ENCODE results near the gene TMEFF2.

DNA sequence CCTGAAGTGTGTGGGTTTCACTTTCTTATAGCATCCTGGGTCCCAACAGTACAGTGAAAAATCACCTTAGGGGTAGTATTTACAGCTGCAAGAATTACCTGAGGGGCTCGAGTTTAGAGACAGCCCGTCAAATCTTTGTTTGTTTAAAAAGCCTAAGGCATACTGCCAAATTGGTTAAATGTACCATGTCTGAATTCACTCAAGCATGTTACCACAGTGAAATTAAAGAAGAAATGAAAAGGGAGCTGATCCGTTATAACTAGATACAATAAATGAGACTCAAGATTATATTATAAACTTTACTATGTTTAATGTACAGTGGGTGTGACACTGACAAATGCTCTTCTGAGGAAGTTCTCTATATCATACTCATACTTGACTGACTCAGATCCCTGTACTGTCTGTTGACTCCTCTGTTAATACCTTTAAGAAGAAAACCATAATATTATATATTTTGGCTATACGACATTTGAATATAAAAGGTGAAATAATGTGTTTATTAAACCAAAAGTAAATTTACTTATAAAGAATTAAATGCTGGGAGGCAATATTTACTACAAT, 107.3 kb downstream of the TMEFF2 start:
- TF ChIP-seq CTCF (IDR thresholded peaks at IDR 0.05): no peak
- TF ChIP-seq POLR2A (IDR thresholded peaks at IDR 0.05): no peak
